MM.1S (cell line): ENCODE data around the gene ZNF280D.

Source experiments
- DNase-seq: peaks from one replicate; pipeline ENCODE4 v3.0.0-alpha.2; 2015
- H2AFZ ChIP-seq: fragments of 300-600 bp; sonication (generic); 2 replicates; pipeline ENCODE4 v1.6.0; 2016; ENCODE audit warnings: antibody characterized with exemption, low read length
- H3F3A ChIP-seq: fragments of 300-600 bp; sonication (generic); 2 replicates; pipeline ENCODE4 v1.6.1; 2016; ENCODE audit warnings: mild to moderate bottlenecking, antibody characterized with exemption, low read length, moderate library complexity, mixed read lengths; ENCODE audit not compliant: insufficient read depth
- H3K27ac ChIP-seq: fragments of 300-600 bp; sonication (generic); 2 replicates; pipeline ENCODE4 v1.5.1; 2016; ENCODE audit warnings: mild to moderate bottlenecking, low read length
- H3K27me3 ChIP-seq: fragments of 300-600 bp; sonication (generic); replicated peaks from 2 replicates; pipeline ENCODE4 v1.6.0; 2016; ENCODE audit warnings: low read length; ENCODE audit not compliant: insufficient read depth
- H3K36me3 ChIP-seq: fragments of 300-600 bp; sonication (generic); replicated peaks from 2 replicates; pipeline ENCODE4 v1.6.1; 2016; ENCODE audit warnings: mild to moderate bottlenecking, low read length, mixed read lengths; ENCODE audit not compliant: insufficient read depth
- H3K4me1 ChIP-seq: fragments of 300-600 bp; sonication (generic); 2 replicates; pipeline ENCODE4 v1.6.1; 2016; ENCODE audit warnings: low read length, mixed read lengths
- H3K4me2 ChIP-seq: fragments of 300-600 bp; sonication (generic); 2 replicates; pipeline ENCODE4 v1.6.0; 2016; ENCODE audit warnings: low read depth, low read length
- H3K4me3 ChIP-seq: fragments of 300-600 bp; sonication (generic); 2 replicates; pipeline ENCODE4 v1.5.1; 2016; ENCODE audit warnings: low read length, mixed read lengths
- H3K79me2 ChIP-seq: fragments of 300-600 bp; sonication (generic); 2 replicates; pipeline ENCODE4 v1.6.1; 2016; ENCODE audit warnings: mixed run types, low read length, mixed read lengths
- H3K9ac ChIP-seq: fragments of 300-600 bp; sonication (generic); 2 replicates; pipeline ENCODE4 v1.6.1; 2016; ENCODE audit warnings: low read length, mixed read lengths
- H3K9me2 ChIP-seq: fragments of 300-600 bp; sonication (generic); replicated peaks from 2 replicates; pipeline ENCODE4 v1.6.1; 2016; ENCODE audit warnings: mild to moderate bottlenecking, low read length, mixed read lengths; ENCODE audit not compliant: insufficient read depth
- H3K9me3 ChIP-seq: fragments of 300-600 bp; sonication (generic); replicated peaks from 2 replicates; pipeline ENCODE4 v1.6.1; 2016; ENCODE audit warnings: mild to moderate bottlenecking, low read length, mixed read lengths; ENCODE audit not compliant: insufficient read depth
- H4K20me1 ChIP-seq: fragments of 300-600 bp; sonication (generic); 2 replicates; pipeline ENCODE4 v1.6.1; 2016; ENCODE audit warnings: mild to moderate bottlenecking, low read length, moderate library complexity, mixed read lengths; ENCODE audit not compliant: insufficient read depth
- EZH2 ChIP-seq: fragments of 300-600 bp; sonication (generic); optimal IDR thresholded peaks from 2 replicates; pipeline ENCODE3; 2017; ENCODE audit warnings: low read depth, mild to moderate bottlenecking, antibody characterized with exemption, low read length, mixed read lengths
- EZH2phosphoT487 ChIP-seq: fragments of 300-600 bp; sonication (generic); IDR thresholded peaks from 2 replicates; pipeline ENCODE4 v1.6.1; 2018; ENCODE audit warnings: antibody characterized with exemption, low read length
- TF ChIP-seq, protein P1 (sequence below): fragments of 300-600 bp; sonication (generic); IDR thresholded peaks from 2 replicates; pipeline ENCODE4 v1.5.1; 2016; ENCODE audit warnings: antibody characterized with exemption, low read length, mixed read lengths

Gene ZNF280D

DNA sequence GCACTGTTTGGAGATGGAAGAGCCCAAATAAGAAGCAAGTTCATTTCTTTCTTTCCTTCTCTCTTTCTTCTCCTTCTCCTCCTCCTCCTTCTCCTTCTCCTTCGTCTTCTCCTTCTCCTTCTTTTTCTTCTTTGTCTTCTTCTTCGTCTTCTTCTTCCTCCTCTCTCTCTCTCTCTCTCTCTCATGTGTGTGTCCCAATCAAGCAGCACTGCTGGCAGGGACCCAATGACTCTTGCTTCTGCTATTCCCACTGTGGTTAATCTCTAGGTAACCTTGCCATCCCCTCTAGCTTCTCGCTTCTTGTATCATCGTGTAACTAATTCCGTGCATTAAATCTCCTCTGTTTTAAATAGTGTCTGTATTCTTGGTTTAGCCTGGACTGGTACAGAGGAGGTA is 26.1 kb upstream of the ZNF280D start:
- no peaks in the 10 kb centered on the region for H3K27me3 ChIP-seq
- no peaks in the 10 kb centered on the region for H3F3A ChIP-seq
- H3K9ac ChIP-seq = no peak overlapping the region
- no peaks in the 10 kb centered on the region for H4K20me1 ChIP-seq
- H3K79me2 ChIP-seq = no peaks in the 10 kb centered on the region
- no peak for TF ChIP-seq EZH2
- no peak for TF ChIP-seq EZH2phosphoT487
- TF ChIP-seq, protein P1, sequence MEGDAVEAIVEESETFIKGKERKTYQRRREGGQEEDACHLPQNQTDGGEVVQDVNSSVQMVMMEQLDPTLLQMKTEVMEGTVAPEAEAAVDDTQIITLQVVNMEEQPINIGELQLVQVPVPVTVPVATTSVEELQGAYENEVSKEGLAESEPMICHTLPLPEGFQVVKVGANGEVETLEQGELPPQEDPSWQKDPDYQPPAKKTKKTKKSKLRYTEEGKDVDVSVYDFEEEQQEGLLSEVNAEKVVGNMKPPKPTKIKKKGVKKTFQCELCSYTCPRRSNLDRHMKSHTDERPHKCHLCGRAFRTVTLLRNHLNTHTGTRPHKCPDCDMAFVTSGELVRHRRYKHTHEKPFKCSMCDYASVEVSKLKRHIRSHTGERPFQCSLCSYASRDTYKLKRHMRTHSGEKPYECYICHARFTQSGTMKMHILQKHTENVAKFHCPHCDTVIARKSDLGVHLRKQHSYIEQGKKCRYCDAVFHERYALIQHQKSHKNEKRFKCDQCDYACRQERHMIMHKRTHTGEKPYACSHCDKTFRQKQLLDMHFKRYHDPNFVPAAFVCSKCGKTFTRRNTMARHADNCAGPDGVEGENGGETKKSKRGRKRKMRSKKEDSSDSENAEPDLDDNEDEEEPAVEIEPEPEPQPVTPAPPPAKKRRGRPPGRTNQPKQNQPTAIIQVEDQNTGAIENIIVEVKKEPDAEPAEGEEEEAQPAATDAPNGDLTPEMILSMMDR = no peak
- no peaks in the 10 kb centered on the region for H3K36me3 ChIP-seq
- no peak overlapping the region for H3K4me3 ChIP-seq
- DNase-seq = no peak
- H3K9me2 ChIP-seq = no peaks in the 10 kb centered on the region
- H3K27ac ChIP-seq = no peak overlapping the region
- H3K4me1 ChIP-seq = no peaks in the 10 kb centered on the region
- H2AFZ ChIP-seq = no peak overlapping the region
- H3K9me3 ChIP-seq = no peaks in the 10 kb centered on the region
- H3K4me2 ChIP-seq = no peak overlapping the region

DNA sequence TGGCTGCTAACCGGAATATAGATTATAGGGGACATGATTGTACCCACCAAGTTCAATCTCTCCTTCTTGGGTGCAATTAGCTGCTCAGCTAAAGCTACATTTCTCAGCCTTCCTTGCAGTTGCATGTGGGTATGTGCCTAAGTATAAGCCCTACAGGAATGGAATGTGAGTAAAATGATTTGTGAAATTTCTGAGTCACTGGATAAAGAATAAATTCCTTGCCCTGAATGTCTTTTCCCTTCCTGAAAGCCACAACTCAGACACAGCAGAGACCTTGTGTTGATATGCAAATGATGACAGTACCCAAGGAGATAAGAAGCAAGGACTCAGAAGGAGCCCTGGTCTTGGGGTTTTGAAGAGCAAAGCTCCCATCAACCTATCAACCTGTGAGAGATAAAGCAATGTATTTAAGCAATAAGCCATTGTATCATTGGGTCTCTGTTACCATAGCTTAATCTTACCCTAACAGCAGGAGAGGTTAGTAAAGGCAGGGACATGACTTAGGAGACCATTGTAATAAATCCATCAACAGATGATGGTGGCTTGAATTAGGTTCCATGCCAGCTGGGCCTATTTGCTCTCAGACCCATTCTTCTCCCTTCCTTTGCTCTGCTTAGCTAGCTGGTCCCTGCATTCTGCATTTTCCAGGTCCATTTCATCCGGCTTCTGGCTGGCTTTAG is 25.6 kb upstream of the ZNF280D start:
- Histone ChIP-seq H3K9me3 (no peaks in the 10 kb centered on the region), H3K4me3 (no peak overlapping the region), H3K4me2 (no peak overlapping the region)

DNA sequence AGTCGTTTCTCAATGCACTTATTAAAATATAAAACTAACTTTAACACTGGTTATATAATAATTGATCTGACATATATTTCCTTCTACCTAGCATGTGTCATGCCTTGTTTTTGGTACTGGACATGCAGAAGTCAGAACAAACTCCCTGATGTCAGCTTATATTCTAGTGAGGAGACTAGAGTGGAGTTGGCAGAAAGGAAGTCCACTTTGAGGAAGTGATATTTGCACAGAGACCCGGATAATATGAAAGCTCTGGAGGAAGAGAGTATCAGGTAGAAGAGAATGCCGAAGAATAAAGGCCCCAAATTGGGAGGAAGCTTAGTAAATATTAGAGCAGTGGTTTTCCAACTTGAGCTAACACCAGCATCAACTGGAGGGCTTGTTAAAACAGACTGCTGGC is 24.6 kb upstream of the ZNF280D start:
- Histone ChIP-seq H4K20me1 (no peaks in the 10 kb centered on the region), H3K4me3 (no peak overlapping the region), H2AFZ (no peak overlapping the region), H3K27ac (no peak overlapping the region), H3K9me2 (no peaks in the 10 kb centered on the region), H3K9me3 (no peaks in the 10 kb centered on the region), H3K36me3 (no peaks in the 10 kb centered on the region), H3K79me2 (no peaks in the 10 kb centered on the region), H3K9ac (no peak overlapping the region), H3K4me1 (no peaks in the 10 kb centered on the region), H3F3A (no peaks in the 10 kb centered on the region), H3K27me3 (no peaks in the 10 kb centered on the region), H3K4me2 (no peak overlapping the region)
- no peak for DNase-seq
- TF ChIP-seq, protein P1 = no peak
- TF ChIP-seq EZH2 (no peak), EZH2phosphoT487 (no peak)

More for the DNA sequence above, 25.6 kb upstream of the ZNF280D start:
- H4K20me1 ChIP-seq = no peaks in the 10 kb centered on the region
- no peak overlapping the region for H3K27ac ChIP-seq
- no peak for DNase-seq
- no peaks in the 10 kb centered on the region for H3K27me3 ChIP-seq
- H3K9ac ChIP-seq = no peak overlapping the region
- H3K4me1 ChIP-seq = no peaks in the 10 kb centered on the region
- TF ChIP-seq, protein P1 = no peak
- no peak overlapping the region for H2AFZ ChIP-seq
- H3K36me3 ChIP-seq = no peaks in the 10 kb centered on the region
- no peaks in the 10 kb centered on the region for H3K9me2 ChIP-seq
- H3K79me2 ChIP-seq = no peaks in the 10 kb centered on the region
- H3F3A ChIP-seq = no peaks in the 10 kb centered on the region
